NCI-H82 treated with DMSO at 0.1 percent for 48 hours (cell line): Measurements from ENCODE around the gene PPOX.

Source experiments
- DNase-seq: peaks from one replicate; lab custom pipeline; 2025; ENCODE audit not compliant: unreplicated experiment; lab: John Stamatoyannopoulos, UW

PPOX gene

DNA sequence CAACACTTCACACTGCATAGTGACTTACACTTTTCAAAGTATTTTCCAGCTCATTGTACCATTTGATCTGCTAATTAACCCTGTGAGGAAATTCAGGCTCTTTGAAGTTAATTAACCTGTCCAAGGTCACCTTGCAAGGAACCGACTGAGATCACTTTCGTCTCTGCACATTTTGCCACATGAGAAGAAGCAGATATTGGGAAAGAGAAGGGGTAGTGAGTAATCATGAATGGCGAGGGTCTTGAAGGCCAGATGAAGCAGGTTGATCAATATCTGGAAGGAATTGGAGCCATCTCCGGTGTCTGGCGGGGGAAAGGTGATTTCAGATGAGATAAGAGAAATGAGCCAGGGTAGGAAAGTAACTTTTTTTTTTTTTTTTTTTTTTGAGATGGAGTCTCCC lies 53.8 kb downstream of the PPOX start:
- no peak for DNase-seq
